Hepatocyte (in vitro differentiated cells): ENCODE results near the gene SDF4. TPM values are rescaled to one million over a fixed set of nuclear protein-coding genes. Genes with fewer than 3 reads are reported as not detected.

Source experiments
- DNase-seq: peaks from one replicate; pipeline ENCODE4 v3.0.0-alpha.2; 2016; ENCODE audit warnings: low spot score
- H2AFZ ChIP-seq: fragments of 200-600 bp; sonication (generic); 2 replicates; pipeline ENCODE4 v1.6.0; 2016; ENCODE audit warnings: antibody characterized with exemption, mild to moderate bottlenecking
- H3K27ac ChIP-seq: fragments of 200-600 bp; sonication (generic); 2 replicates; pipeline ENCODE4 v1.5.1; 2016; ENCODE audit warnings: mild to moderate bottlenecking
- H3K27me3 ChIP-seq: fragments of 200-600 bp; sonication (generic); 2 replicates; pipeline ENCODE4 v1.6.1; 2016
- H3K36me3 ChIP-seq: fragments of 200-600 bp; sonication (generic); replicated peaks from 2 replicates; pipeline ENCODE4 v1.5.1; 2016; ENCODE audit warnings: low read depth; ENCODE audit not compliant: insufficient read depth
- H3K4me1 ChIP-seq: fragments of 200-600 bp; sonication (generic); 2 replicates; pipeline ENCODE4 v1.5.1; 2016; ENCODE audit warnings: mild to moderate bottlenecking, moderate library complexity; ENCODE audit not compliant: insufficient read depth
- H3K4me2 ChIP-seq: fragments of 200-600 bp; sonication (generic); 2 replicates; pipeline ENCODE4 v1.6.0; 2016
- H3K4me3 ChIP-seq: fragments of 200-600 bp; sonication (generic); 2 replicates; pipeline ENCODE4 v1.5.1; 2016; ENCODE audit warnings: mild to moderate bottlenecking
- H3K79me2 ChIP-seq: fragments of 200-600 bp; sonication (generic); 2 replicates; pipeline ENCODE4 v1.6.0; 2017; ENCODE audit warnings: mild to moderate bottlenecking
- H3K9me2 ChIP-seq: fragments of 200-600 bp; sonication (generic); replicated peaks from 2 replicates; pipeline ENCODE4 v1.6.0; 2017; ENCODE audit warnings: mild to moderate bottlenecking; ENCODE audit not compliant: insufficient read depth
- H3K9me3 ChIP-seq: fragments of 200-600 bp; sonication (generic); 2 replicates; pipeline ENCODE4 v1.5.1; 2016; ENCODE audit warnings: low read depth, mild to moderate bottlenecking
- H4K20me1 ChIP-seq: fragments of 200-600 bp; sonication (generic); 2 replicates; pipeline ENCODE4 v1.6.0; 2016; ENCODE audit warnings: mild to moderate bottlenecking; ENCODE audit not compliant: insufficient read depth, poor library complexity, severe bottlenecking
- EZH2 ChIP-seq: fragments of 200-600 bp; sonication (generic); IDR thresholded peaks from 2 replicates; pipeline ENCODE4 v1.6.1; 2016; ENCODE audit warnings: antibody characterized with exemption, mild to moderate bottlenecking, borderline replicate concordance
- EZH2phosphoT487 ChIP-seq: fragments of 200-600 bp; sonication (generic); IDR thresholded peaks from one replicate; pipeline ENCODE4 v1.6.1; 2018; ENCODE audit warnings: antibody characterized with exemption, mild to moderate bottlenecking, low read depth, moderate library complexity; ENCODE audit not compliant: unreplicated experiment, severe bottlenecking
- whole genome bisulfite sequencing: methylation state at CpG from one replicate; pipeline ENCODE4 v1.1.6; 2016; ENCODE audit warnings: low lambda C conversion rate; ENCODE audit errors: missing lambda C conversion rate; 5-methylcytosine and 5-hydroxymethylcytosine counted together
- polyA plus RNA-seq: library from polyadenylated mRNA; unstranded; fragments of >200 nt; fragmentation: Nextera tagmentation; extraction: Ambion mirVana; gene quantifications from 2 replicates; pipeline ENCODE4 v1.2.1, GENCODE V29; 2016
- total RNA-seq: library from RNA; depleted of rRNA; stranded (reverse); fragments of >200 nt; gene quantifications from 2 replicates; pipeline ENCODE4 v1.2.3, GENCODE V29; 2014
- TF ChIP-seq, protein P1 (sequence below): fragments of 200-600 bp; sonication (generic); IDR thresholded peaks from 2 replicates; pipeline ENCODE4 v1.5.1; 2016; ENCODE audit warnings: antibody characterized with exemption, mild to moderate bottlenecking; ENCODE audit not compliant: poor library complexity

Gene SDF4
- total and polyA plus RNA-seq, 2 experiments from 2014 or later: 156 to 296 TPM

DNA sequence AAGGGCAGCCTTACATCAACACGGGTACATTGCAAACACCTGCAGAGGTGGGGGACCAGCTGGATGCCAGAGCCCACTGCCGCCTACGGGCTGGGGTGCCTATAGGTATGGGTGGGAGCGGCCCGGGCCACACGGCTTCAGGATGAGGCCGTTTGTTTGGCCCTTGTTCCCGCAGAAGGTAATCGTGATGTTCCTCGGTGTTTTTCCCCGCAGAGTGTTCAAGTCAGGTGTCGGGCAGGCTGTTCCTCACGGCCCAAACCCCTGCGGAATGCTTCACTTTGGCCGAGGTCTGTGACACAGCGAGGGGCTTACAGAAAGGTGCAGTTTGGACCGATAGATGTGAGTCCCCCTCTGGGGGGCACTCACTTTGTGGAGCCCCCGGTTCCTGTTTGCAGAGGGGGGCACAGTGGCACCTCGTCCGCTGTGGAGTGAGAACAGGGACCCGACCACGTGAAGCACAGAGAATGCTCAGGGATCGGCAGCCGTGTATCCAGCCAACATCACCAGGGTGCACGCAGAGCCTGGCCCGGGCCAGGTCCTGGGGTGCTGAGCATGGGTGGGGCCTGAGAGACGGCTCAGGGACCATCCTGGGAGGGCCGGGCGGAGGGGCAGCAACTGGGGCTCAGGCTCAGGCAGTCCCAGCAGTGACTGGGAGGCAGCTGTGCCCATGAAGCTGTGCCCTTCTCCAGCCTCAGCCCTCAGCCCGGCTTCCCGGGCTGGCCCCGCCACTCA lies 58.6 kb downstream of the SDF4 start:
- Histone ChIP-seq H3K27ac (no peak overlapping the region), H3K9me2 (no peaks in the 10 kb centered on the region), H2AFZ (no peak overlapping the region), H4K20me1 (peaks cover 11% of the 10 kb centered on the region), H3K79me2 (peaks cover 5% of the 10 kb centered on the region), H3K4me2 (no peak overlapping the region), H3K27me3 (no peaks in the 10 kb centered on the region), H3K4me1 (peaks cover 6% of the 10 kb centered on the region), H3K9me3 (no peaks in the 10 kb centered on the region), H3K4me3 (no peak overlapping the region), H3K36me3 (no peaks in the 10 kb centered on the region)
- TF ChIP-seq EZH2: no peak
- TF ChIP-seq EZH2phosphoT487: no peak
- TF ChIP-seq, protein P1, sequence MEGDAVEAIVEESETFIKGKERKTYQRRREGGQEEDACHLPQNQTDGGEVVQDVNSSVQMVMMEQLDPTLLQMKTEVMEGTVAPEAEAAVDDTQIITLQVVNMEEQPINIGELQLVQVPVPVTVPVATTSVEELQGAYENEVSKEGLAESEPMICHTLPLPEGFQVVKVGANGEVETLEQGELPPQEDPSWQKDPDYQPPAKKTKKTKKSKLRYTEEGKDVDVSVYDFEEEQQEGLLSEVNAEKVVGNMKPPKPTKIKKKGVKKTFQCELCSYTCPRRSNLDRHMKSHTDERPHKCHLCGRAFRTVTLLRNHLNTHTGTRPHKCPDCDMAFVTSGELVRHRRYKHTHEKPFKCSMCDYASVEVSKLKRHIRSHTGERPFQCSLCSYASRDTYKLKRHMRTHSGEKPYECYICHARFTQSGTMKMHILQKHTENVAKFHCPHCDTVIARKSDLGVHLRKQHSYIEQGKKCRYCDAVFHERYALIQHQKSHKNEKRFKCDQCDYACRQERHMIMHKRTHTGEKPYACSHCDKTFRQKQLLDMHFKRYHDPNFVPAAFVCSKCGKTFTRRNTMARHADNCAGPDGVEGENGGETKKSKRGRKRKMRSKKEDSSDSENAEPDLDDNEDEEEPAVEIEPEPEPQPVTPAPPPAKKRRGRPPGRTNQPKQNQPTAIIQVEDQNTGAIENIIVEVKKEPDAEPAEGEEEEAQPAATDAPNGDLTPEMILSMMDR: no peak
- DNase-seq: no peak
- 84% methylated on average over 28 of the region's 32 CpGs for WGBS

DNA sequence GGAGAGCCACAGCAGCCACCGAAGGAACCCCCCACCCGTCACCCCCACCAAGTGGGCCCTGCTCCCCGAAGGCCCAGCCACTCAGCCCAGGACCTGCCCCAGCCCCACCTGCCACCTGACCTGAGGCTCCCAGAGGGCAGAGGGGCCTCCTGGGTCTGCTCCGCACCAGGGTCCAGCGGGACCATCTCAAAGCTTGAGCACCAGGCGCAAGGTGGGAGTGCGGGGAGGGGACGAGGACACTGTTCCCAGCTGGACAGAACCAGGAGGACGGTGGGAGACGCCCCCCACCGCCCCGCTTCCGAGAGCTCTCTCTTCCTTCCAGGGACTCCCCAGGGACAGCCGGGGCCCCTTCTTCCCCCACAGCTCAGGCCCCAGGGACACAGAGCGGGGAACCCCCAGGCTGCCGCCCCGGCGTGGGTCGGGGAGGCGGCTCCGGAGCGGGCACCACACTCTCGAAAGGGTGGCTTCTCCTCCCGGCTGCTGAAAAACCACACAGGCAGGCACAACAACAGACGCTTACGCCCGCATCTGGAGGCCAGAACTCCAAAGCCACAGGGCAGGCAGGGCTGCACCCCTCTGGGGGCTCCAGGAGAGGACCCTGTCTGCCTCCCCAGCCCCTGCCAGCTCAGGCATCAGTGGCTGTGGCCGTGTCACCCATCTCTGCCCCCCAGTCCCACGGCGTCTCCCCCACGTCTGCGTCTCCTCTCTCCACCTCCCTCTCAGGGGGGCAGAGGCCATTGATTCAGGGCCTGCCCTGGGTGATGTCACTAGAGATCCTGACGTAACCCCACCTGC lies 60.1 kb downstream of the SDF4 start:
- DNase-seq: no peak
- Histone ChIP-seq H4K20me1 (peaks cover 25% of the 10 kb centered on the region), H3K4me3 (no peak overlapping the region), H3K36me3 (no peaks in the 10 kb centered on the region), H3K79me2 (peaks cover 17% of the 10 kb centered on the region), H3K9me3 (no peaks in the 10 kb centered on the region), H2AFZ (no peak overlapping the region), H3K4me1 (peaks cover 8% of the 10 kb centered on the region), H3K27me3 (no peaks in the 10 kb centered on the region), H3K27ac (no peak overlapping the region), H3K4me2 (no peak overlapping the region), H3K9me2 (no peaks in the 10 kb centered on the region)
- WGBS: 96% methylated on average over 24 of the region's 33 CpGs
- TF ChIP-seq EZH2phosphoT487 (no peak), EZH2 (no peak)
- TF ChIP-seq, protein P1: no peak

DNA sequence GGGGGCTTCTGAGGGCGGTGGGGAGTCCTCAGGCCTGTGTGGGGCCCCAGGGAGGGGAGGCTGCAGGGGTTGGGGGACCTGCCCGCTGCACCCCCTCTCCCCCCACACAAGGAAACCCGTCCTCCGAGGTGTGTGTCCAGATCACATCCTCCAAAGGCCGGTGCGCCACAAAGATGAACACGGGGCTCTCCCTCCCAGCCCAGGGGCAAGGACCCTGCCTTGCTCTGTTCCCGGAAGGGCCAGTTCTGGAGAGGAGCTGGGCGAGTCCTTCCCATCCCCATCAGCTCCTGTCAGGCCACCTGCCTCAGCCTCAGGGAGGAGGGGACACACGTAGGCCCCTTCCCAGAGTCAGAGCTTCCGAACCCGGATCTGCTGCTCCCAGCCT lies 60.6 kb downstream of the SDF4 start:
- H4K20me1 ChIP-seq: peaks cover 30% of the 10 kb centered on the region
- no peak overlapping the region for H3K27ac ChIP-seq
- TF ChIP-seq, protein P1: no peak
- TF ChIP-seq EZH2phosphoT487 (no peak), EZH2 (no peak)
- H3K79me2 ChIP-seq: peaks cover 23% of the 10 kb centered on the region
- DNase-seq: no peak
- no peak overlapping the region for H3K4me3 ChIP-seq
- no peaks in the 10 kb centered on the region for H3K9me2 ChIP-seq
- H3K27me3 ChIP-seq: no peaks in the 10 kb centered on the region
- WGBS: 91% methylated on average over 6 of the region's 12 CpGs
- H3K4me2 ChIP-seq: no peak overlapping the region
- no peak overlapping the region for H2AFZ ChIP-seq
- H3K4me1 ChIP-seq: peaks cover 8% of the 10 kb centered on the region
- no peaks in the 10 kb centered on the region for H3K36me3 ChIP-seq
- H3K9me3 ChIP-seq: no peaks in the 10 kb centered on the region
